NCI-H82 treated with DMSO at 0.1 percent for 48 hours (cell line): ENCODE data around the gene EML1.

ENCODE experiments used
- DNase-seq: peaks from one replicate; lab custom pipeline; 2025; ENCODE audit not compliant: unreplicated experiment; lab: John Stamatoyannopoulos, UW

Gene EML1

DNA sequence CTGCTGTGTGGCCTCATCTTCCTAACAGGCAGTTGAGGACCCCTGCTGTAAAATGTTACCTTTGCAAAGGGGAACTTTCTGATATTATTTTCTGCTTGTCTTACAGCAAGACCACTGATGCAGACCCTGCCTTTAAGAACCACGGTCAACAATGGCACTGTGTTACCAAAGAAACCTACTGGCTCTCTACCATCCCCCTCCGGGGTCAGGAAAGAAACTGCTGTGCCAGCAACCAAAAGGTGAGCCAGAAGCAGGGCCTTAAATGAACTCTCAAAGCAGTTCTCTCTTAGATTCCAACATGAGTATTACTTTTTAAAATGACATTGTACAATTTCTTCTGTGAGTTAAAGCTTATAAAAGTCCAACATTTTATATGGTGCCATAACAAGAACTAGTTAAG, 72.2 kb downstream of the EML1 start:
- no peak for DNase-seq

DNA sequence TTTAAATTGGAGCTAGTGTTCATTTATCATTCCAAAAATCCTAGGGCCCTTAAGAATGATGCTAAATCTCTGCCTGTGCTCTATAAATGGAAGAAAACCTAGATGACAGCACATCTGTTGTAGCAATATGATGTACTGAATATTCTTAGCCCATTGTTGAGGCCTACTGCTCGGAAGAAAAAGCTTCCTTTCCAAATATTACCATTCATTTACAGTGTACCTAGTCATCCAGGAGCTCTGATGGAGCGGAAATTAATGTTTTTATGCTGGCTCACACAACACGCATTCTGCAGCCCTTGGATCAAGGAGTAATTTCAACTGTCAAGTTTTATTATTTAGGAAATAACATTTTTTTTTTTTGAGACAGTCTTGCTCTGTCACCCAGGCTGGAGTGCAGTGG, 77.4 kb downstream of the EML1 start:
- no peak for DNase-seq

DNA sequence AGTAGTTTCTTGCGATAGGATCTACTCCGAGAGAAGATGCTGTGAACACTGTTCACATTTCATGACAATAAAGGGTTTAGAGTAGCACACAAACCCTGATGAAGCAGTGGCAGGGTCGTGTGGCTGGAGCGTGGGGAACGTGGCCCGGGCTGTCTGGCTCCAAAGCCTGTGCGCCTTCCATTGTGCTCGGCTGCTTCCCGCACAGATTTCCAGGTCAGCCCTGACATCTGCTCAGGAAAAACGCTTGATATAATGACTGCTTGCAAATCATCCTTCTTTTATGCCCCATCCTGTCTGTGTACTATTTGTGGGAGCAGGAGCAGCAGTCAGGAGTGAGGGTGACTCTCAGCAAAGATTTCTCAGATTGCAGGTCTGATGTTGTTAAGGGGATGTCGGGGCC, 78.6 kb downstream of the EML1 start:
- DNase-seq: no peak

DNA sequence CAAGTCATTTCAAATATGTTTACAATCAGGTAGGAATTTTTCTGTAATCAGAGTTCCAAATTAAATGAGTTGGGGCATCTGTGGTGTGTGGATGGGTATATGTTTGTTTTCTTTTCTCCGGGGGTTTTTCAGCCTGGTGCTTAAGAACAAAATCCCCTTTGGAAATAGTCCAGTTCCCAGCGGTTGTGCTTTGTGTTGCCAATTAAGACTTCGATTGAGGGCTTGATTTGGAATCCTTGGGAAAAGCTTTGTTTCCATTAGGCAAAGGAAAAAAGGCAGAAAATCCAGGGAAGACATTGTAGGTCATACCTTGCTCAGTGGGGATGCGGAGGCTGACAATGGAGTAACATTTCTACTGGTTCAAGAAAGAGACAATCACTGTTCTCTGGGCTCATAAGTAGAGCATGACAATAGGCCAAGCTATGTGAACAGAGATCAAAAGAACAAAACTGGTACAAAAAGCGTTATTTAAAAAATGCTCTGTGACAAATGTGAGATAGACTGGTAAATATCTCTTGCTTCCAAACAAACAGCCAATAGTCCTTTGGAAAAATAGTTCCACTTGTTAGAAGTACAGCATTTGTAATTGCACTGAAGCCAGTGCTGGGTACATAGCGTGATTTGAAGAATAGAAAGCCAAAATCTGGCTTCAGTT, 79.7 kb downstream of the EML1 start:
- no peak for DNase-seq

DNA sequence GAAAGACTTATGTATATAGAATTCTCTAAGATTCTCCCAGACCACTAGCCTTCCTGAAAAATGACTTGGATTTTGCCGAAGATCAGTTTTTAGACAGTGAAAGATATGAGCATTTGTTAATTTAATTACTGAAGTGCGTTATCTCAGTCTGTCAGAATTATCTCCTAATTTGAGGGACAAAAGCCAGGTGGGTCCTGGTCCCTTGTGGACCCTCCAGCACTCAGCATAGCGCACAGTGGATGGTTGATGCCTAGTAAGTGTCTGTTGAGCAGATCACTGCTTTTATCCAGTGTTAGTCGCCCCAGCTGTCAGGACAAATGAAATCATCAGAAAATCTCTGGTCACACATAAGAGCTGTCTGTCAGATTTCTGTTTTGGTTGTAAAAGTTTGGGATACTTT, 80.4 kb downstream of the EML1 start:
- no peak for DNase-seq

DNA sequence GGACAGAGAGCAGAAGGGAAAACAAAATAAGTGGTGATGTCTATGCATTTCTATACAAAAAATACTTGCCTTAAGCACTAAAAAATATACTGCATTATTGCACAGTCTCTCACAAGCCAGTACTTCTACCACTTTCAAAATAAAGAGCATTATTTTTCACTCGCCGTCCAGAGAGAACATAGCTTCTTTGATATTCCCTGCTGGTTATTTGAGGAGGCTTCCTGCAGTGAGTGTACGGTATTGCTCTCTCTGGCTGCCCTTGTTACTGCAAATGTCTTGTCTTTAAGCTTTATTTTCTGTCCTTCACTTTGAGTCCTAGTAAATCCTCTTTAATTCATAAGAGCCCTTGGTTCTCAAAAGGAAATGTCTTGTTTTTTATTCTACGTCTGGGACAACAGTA, 81.1 kb downstream of the EML1 start:
- DNase-seq: no peak

- peak; percentile 69 for DNase-seq
Observed at GRCh38 chr14:99875421-99875820, 82.2 kb downstream of the EML1 start.

DNA sequence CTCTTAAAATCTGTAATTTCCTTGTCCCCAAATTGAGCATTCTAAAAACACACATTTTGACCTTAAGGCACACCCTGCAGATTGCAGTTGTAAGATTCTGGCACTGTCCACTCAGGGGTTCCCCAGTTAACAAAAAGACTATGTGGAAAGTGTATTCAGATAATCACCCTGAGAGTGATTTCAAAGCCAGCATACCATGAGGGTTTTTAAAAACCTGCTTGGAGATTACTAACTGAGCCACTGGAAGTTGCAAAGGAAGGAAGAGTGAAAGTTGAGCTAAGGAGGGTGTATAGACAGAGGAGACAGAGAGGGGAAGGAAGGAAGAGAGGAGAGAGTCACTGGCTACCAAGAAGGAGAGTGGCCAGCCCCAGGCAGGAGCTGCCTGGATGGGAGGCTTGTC, 82.6 kb downstream of the EML1 start:
- no peak for DNase-seq

GRCh38 chr14:99876406-99876805, 83.2 kb downstream of the EML1 start:
- no peak for DNase-seq

DNA sequence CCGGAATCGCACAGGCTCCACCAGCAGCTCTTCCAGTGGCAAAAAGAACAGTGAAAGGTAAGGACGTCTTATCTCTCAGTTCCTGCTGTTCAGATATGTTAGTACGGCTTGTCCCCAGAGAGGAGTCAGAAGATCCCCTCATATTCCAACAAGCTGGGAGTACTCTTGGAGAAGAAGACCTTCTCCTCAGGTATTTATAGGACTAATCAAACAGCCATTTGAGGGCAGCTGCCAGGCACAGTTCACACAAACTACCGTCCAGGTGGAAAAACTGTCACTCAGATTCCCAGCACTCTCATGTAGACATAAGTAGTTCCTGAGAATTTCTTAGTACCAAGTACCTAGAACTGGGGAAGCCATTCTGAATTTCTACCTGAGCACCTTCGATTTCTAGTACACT, 85.3 kb downstream of the EML1 start:
- no peak for DNase-seq

- DNase-seq: peak; percentile 56
Observed at GRCh38 chr14:99879401-99880295, 86.4 kb downstream of the EML1 start.

- DNase-seq: no peak
Observed at GRCh38 chr14:99880651-99881420, 87.6 kb downstream of the EML1 start.

DNA sequence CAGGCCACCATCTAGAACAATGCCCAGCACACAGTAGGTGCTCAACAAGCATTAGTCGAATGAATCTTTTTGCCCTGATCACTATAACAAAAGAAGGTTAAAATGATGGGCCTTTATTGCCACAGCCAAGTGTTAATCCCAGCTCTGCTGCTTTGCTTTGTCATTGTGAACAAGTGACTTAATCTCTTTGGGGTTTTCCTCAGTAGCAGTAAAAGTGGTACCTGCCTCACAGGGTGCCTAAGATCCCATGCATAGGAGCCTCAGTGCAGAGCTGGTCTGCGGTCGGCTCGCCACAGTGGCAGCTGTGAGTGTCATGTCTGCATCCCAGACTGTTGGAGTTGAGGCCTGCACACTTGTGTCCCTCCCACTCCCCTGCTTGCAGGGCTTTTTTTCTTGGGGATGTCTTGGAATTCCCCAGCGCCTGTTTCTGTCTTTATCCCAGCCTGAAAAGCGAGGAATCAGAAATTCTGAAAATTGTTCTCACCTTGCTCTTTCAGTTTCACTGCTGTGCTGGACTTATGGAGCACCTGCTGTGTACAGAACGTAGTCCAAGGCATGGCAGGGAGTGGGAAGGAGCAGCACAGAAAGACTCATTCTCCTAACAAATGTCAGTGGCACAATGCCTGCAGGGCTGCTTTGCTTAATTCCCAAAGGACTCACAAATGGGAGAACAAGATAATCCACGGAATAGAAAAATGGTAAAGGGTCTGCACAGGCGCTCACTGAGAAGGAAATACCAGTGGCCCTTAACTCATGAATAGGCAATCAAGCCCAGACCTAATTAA, 90.8 kb downstream of the EML1 start:
- peak; percentile 12 for DNase-seq

DNA sequence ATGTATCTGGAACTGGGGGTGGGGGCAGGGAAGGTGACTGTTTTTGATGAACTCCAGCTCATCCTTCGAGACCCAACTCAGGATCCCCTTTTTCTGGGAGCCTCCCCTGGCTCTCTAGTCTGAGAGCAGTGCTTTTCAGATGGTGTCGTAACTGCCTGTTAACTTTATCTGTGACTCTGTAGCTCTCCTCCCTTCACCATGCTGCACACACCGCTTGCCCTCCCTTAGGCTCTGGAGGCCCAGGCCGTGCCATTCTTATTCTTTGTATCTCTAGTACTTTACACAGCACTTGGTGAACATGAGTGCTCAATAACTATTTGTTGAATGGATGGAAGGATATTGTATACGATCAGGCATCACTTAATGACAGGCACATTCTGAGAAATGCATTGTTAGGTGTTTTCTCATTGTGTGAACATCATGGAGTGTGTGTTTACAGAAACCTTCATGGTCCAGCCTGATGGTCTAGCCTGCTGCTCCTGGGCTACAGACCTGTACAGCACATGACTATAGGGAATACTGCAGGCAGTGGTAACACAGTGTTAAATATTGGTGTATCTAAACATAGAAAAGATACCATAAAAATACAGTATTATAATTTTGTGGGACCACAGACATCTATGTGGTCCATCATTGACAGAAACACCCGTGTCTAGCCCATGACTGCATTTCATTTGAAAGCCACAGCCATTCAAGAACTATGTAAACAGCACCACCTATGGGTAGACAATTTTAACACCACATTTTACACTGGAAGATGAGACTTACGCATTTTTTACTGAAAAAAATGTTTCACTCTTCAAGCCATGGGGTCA, 91.8 kb downstream of the EML1 start:
- DNase-seq: peak; percentile 22

DNA sequence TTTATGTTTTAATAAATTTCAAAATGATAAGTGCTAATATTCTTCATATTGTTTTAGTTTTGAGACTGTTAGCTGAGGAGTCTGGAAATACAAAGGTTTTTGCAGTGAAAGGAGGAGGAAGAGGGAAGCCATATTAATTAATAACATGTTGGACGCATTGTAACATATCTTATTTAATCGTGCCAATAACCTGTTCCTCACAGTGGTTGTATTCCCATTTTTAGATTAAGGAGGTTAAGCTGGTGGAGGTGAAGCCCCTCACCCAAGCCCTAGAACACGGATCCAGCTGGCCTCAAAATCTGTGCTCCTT, 92.4 kb downstream of the EML1 start:
- no peak for DNase-seq

GRCh38 chr14:99887407-99887806, 94.2 kb downstream of the EML1 start:
- DNase-seq: no peak

- no peak for DNase-seq
Observed at GRCh38 chr14:99888149-99888548, 94.9 kb downstream of the EML1 start.

- DNase-seq: no peak
Observed at GRCh38 chr14:99889268-99889667, 96.1 kb downstream of the EML1 start.

DNA sequence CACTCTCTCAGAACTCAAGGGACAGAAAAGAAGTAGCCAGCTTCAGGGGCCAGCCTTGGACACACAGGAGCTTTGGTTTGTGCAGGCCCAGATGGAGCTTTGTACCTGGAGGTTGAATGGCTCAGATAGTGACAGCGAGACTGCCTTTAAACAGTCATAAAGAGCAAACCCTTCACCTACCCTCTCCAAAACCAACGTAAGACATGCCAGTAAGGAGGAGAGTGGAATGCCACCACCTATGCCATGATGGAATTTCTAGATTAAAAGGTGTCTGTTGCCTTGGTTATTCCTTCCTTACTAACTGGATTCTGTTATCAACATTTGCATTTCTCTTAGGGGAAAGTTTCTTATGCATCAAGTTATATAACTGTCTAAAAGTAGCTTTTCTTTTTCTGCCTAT, 98.1 kb downstream of the EML1 start:
- no peak for DNase-seq

- DNase-seq: no peak
Observed at GRCh38 chr14:99891900-99892299, 98.7 kb downstream of the EML1 start.
